Stimulated activated CD8-positive, alpha-beta memory T cell treated with anti-CD3 and anti-CD28 coated beads, Interleukin-12 subunit alpha, Interleukin-12 subunit beta, amount 100 ng/mL, for 24 hours (primary cell): ENCODE measurements around the gene TENM4.

Experiments used
- DNase-seq: peaks from one replicate; pipeline ENCODE4 v3.0.0-alpha.2; 2020; ENCODE audit errors: extremely low read depth

TENM4 gene

DNA sequence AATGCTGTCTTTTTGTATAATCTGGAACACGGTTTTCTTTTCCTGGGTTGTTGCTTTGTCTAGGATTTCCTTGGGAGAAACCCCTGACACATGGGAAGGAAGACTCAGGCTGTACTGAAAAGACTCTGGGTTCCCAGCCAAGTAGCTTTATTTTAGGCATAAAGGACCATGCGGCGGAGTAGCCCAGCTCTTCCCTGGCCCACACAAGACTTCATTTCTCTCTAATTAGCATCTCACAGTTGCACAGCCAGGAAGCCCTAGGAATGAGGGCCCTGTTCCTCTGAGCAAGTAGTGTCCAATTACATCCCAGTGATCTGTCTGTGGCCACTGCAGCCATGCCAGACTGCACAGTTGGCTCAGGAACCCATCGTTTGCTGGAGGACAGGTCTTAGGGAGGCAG is 319.5 kb downstream of the TENM4 start:
- no peak for DNase-seq

DNA sequence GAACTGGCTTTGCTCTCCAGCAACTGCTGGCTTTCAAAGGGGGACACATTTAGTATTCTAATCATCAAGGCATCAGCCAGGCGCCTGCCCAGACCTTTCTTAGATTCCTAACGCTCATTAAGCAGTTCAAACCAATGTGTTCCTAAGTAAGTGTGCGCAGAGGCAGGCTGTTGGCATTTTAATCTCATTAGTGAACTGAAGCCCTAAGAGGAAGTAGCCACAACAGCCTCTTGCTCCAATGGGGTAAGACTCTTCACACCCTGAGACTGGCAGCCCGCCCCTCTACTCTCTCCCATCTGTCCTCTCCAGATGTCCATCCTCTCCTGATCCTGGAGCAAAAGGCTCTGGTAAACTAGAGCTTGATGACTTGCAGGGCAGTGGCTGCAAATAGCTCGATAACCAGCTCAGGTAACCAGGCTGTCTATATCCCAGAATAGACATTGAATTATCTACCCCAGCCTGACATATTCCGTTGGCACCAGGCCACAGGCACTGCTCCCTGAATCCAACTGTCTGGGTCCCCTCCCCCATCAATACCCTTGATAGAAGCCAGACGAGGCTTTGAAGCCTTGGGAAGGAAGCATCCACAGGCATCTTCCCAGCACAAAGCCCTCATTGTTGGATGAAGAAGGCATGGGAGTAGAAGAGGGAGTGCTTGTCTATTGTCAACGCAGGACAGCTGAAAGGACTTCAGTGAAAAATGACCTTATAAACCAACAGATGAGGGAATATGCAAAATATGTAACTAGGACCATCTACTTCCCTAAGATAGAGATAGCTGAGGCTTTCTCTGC is 321.1 kb downstream of the TENM4 start:
- DNase-seq: no peak

DNA sequence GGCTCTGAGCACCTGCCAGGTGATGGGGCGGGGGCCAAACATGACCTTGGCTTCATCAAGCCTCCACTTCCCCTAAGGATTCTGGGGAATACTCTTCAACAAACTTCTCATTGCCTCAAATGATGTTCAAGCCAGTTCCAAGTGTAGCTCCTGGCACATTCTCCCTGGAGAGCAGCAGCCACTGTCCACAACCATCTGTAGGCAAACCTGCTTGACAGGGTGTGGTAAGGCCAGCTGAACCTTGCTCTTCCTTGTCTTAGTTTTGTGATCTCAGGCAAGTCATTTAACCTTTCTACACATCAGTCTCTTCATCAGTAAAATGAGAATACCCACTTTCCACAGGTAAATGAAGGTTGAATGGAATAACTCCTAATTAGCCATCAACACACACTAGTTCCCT is 323.3 kb downstream of the TENM4 start:
- DNase-seq: no peak

DNA sequence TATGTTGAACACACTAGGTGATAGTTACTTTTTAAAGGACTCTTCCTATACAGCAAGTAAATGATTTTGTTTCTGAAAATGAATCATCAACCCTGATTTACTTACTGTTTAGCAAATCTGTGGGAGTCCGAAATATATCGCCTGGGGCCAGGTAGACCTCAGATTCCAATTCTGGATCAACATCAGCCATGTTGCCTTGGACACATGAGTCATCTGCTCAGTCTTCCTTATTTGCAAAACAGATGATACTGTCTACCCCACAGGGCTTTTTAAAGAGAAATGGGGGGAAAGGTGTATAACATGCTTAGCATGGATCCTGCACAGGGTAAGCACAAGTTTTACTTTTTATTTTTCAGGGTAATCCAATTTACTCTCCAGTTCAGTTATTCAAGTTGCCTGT is 324.2 kb downstream of the TENM4 start:
- DNase-seq: no peak

DNA sequence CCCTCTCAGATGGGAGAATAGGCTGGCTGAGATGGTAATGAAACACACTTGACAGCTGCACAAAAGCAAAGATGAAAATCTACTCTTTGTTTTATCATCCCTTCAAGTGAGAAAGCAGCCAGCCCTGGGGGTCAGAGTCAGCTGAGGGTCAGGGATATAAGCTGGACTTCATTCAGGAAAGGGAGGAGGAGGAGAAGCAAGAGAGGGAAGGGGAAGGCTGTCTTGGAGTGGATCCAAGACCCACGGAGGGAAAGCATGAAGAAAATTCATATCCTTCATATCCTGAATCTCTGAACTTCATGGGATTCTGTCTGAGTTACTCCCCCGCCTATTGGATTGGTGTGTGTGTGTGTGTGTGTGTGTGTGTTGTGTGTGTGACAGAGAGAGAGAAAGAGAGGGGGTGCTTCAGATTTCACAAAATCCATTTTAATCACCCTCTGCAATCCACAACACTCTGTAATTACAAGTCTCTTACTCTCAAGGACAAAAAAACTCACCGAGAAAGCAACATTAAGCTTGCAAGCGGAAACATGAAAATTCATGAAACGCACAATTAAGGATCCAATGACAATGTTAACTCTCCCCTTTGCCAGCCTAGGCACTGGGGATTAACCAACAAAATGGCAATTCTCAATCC is 327.7 kb downstream of the TENM4 start:
- DNase-seq: no peak

DNA sequence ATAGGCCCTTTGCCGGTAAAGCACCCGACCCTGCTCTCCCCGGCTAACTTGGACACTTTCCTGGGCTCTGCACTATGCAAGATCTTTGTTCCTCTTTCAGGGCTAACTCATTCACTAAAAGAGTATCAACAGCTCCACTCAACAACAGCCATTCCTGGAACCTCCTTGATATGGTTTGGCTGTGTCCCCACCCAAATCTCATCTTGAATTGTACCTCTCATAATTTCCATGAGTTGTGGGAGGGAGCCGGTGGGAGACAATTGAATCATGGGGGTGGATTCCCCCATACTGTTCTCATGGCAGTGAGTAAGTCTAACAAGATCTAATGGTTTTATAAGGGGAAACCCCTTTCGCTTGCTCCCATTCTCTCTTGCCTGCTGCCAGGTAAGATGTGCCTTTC is 330.0 kb downstream of the TENM4 start:
- DNase-seq: no peak

DNA sequence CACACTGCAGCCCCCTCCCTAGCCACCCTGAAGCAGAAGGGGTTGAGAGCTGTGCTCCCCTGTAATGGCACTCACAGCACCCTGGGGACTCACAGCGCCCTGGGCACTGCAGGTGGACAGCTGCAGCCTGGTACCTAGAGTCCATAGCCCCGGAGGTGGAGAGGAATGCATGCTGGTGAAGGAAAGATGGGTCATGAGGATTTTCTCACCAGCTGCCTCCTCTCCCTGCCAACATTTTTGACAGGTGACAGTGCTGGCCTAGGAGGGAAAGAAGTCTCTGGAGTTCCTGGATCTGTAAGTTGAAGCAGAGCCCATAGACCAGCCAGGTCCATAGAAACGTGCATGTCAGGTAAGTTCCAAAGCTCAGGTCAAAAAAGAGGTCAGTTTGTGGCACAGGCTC is 330.5 kb downstream of the TENM4 start:
- DNase-seq: no peak

DNA sequence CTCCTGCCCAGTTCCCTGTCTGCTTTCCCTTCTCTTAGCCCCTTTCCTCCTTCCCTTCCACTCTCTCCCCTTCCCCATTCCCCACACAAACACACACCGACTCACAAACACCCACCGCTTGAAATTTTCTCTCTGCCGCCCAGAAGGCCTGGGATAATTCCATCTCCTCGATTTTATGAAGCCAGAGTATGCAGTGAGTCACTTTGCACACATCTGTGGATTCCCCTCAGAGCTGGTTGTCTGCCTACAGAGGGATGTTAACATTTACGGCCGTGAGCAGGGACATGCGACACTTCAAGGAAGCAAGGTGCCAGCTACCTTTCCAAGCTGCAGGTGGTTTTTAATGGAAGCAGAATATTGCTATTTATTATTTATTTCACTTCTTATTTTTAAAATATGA is 332.0 kb downstream of the TENM4 start:
- DNase-seq: no peak

DNA sequence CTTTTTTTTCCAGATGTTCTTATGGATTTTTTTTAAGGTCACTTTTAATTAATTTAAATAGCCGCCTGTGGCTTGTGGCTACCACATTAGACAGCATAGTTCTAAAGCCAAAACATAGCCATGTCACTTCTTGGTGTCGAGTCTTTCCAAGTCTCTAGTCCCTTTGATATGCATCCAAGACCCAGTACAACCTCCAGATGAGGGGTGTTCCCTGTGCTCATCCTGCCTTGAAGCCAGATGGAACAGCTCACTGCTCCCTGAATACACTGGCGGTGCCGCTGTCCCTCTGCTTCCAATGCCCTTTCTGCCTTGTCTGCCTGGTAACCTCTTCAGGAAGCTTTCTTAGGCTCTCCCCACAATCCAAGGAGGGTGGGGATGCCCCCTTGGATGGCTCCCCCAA is 338.0 kb downstream of the TENM4 start:
- DNase-seq: no peak

DNA sequence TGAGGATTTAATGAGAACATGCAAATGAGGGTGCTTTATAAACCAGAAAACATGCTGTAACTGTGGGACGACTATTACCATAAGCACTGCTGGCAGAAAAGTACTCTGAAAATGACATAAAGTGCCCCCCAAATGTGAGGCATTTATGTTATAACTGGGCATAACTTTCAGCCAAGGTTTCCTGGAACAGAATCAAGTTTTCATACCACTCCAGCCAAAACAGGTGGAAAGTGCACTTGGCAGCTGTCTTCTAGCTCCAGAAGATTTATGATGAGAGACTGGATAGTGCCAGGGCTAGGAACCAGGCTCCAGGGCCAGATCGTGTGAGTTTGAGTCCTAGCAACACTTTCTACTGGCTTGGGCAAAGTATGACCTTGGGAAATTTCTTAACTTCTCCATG is 339.2 kb downstream of the TENM4 start:
- DNase-seq: no peak

DNA sequence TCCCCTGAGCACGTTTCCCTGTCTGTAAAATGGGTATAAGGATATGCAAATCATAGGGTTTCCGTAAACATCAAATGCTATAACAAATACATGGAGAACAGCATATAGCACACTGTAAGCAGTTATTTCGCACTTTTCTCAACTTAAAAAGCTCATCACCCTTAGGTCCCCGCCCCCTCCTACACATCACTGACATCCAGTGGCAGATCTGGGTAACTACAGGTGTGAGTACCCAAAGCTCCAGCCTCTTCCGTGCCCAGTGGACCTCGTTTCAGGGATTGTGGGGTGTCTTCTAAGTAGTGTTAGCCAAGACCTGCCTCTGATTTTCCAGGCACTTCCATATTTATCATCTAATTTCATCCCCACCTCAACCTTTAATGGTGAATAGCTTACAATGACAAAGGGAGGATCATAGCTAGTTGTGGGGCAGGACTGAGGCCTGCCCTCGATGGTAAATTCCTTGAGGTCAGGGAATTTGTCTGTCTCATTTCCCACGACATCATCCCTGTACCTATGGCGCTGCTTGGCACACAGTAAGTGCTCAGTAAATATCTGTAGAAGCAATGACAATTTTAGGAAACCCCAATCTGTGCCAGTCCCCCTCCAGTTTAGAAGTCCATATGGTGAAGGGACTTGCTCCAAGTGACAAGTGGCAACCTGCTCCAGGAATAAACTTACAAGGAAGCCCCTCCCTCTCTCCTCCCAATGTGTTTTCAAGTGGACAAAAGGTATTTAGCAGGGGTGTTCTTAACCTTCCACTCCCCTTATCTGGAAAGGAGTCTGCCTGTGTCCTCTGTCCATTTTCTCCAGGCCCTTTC is 340.5 kb downstream of the TENM4 start:
- no peak for DNase-seq

DNA sequence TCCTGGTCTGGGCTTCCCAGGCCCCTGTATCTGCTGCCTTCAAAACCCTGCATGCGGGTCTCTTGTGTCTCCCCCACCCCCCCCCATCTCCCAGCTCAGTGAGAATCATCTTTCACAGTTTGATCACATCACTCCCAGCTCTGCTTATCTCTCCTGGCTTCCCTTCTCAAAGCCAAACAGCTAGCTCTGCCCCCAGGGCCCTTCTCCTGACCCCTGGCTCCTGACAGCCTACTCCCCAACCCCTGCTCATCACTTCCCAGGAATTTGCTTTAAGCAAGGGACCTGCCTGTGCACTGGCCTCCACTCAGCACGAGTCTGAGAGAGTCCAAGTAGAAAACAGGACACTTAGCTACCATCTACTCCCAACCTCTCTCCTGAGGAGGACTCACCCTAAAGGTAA is 342.7 kb downstream of the TENM4 start:
- DNase-seq: no peak

DNA sequence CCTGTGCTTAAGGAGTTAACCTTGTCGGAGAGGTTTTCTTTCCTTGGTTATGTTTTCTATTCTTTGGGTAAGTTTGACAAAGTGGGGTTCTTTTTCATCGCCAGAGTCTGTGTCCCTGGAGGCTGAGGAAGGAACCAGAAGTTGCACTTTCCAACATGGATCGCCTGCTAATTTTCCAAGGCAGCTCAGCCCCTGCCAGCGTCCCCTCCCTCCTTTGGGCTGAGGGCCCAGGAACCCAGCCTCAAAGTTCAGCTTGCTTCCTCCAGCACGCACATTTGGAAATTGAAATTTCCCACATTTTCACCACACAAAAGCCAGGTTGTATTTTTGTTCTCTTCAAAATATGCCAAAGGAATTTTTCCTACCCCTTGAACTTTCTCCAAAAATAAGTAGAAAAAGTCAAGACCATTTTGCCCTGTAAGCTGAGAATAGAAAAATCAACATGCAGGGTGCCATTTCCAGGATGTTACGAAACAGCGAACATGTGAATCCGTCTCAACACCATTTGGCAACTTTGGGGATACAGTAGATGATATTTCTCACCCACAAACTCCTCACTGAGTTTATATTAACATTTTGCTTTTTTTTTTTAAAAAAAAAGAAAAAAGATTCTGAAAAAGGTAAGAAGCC is 343.5 kb downstream of the TENM4 start:
- DNase-seq: no peak

DNA sequence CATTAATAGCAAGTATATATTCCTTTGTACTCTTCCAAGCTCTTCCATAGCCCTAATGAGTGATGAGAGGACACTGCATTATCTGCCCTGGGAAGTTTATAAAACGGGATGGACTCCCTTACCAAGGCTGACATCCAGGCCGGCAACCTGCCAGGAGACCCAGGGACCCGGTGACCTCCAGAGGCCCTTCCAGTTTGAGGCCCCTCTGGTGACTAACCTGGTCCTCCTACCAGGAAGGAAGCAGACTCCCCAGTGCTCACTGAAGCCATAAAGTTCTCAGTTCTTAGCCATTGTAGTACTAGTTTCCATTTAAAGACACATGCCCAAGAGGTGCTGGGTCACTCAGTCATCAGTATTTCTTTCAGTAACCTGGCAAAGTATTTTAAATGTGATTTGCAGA is 345.4 kb downstream of the TENM4 start:
- DNase-seq: no peak

DNA sequence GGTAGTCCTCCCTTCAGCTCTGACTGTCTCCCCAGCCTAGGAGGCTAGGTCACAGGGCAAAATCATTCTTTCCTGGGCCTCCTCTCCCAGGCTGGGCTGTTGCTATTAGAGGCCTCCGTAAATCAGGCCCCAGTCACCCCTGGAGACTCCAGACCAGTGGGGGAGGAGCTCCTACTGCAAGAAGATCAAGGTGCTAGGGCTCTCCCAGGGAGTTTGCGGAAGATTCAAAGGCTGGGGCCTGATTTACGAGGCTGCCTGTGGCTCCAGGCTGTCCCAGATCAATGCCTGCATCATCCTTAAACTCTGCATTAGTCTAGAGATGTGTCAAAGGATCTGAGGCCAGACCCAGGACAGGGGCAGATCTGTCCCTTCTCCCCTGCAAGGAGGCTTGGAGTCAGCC is 346.2 kb downstream of the TENM4 start:
- DNase-seq: no peak

DNA sequence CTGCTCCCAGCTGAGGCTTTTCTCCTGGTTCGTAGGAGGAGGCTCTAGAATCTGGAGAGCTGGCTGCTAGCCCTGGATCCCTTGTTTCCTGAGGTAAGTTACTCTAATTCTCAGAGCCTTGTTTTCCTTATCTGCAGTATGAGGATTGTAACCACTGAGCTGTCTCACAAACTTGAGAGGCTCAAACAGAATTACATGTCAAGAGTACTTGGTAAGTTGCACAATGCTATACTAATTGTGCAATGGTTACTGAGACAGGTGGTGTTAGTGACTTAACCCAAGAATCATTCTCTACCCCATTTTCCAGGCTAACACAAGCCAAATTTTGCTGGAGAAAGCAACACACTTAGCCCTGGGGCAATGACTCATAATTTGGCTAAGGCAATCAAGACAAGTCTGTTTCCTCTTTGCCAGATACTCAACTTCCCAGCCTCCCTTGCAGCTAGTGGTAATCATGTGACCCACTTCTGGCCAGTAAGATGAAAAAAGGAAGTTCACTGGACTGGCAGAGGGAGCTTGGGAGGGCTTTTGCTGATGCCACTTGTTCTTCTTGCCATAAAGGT is 348.0 kb downstream of the TENM4 start:
- no peak for DNase-seq

DNA sequence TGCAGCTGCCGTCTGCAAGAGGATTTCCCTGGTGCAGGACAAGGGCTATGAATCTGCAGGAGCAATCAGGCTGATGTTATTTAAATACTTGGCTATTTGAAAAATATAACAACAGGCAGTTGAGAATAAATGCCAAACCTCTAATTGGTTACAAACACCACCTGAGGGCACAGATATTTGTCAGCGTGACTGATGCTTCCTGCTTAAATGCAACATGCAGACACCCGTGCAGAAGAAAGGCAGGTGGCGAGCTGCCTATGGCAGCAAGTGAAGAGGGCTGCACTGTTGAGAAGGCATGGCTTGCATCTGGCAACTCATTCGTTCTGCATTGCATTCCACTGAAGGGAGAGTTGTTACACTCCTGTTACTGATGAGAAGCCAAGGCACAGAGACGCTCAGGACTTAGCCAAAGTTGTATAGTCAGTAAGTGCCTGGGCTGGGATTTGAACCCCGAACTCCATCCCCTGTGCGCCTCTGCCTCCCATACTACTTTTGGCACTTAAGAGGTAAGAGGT is 350.6 kb downstream of the TENM4 start:
- no peak for DNase-seq

DNA sequence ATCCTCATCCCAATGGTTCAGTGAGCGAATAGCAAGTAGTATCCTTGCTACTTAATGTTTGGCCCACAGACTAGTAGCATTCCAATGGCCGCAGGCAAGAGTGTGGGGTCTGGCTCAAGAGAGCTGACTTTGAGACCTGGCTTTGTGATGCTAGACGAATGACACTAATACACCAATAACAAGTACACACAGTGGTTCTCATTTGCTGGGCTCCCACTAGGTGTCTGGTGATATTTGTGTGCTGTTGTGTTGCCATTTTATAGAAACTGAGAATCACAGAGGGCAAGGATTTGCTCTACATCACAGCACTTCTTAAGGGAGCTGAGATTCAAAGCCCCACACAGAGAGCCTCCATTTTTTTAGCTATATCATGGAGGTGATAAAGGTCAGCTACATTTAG is 351.2 kb downstream of the TENM4 start:
- no peak for DNase-seq

DNA sequence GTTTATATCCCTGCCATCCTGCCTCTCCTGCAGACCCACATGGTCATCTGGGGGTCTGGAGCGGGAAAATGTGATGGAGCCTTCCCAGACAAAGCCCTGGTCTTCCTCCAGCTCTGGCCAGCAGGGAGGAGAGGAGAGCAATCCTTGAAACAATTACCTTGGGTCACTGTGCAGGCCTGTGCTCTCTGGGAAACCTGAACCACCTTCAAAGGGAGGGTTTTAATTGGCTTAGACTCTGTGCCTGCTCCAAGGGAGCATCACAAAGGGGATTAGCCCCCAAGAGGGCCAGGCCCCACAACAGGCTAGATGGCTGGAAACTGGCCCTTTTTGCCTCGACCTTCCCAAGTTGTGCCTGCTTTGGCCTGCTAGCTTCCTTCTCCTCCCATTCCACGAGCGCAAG is 351.9 kb downstream of the TENM4 start:
- DNase-seq: no peak

DNA sequence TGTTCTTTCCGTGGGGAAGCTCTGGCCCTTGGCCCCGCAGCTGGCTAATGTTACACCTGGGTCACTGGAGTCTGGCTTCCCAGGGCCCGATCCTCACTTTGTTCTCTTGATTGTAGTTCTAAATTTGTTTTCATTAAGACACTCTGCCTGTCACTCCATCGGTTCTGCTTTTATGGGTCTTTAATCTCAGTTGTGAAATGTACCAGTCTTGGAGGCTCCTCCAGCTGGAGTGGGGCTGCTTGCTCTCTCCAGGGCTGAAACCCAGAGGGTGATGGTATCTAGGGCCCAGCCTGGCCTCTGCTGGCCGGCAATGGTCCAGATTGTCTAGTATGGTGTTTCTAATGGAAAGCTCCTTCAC is 352.9 kb downstream of the TENM4 start:
- no peak for DNase-seq

DNA sequence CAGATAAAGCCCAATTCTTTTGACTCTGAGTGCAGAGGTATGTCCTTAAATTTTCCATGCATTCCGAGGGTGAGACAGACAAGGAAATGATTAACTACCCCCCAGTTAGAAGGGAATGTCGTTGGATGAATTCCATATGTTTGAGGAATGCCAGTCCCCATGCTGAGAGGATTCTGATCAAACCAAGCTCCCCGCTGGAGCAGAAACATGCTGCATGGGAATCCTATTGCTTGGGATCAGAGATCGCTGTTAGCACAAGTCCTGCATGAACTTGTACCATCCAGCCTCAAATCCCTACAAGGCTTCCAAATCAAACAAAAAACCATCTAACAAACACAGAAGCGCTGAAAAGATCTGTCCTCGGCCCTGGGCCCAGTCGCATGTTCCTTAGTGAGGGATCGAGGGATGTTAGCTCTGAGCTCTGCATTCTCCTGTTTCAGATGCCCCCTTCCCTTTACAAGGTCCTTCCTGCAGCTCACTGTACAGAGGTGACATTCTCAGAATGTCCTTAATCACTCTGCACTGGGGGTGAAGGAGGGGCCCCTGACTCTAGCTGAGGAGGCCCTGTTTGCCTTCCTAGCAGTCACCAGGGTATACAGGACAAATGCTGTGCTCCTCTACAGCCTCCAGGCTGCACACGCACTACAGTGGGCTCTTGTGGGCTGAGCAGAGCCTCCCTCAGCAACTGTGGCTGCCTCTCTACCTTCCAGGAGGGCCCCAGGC is 353.4 kb downstream of the TENM4 start:
- no peak for DNase-seq
